ENCODE data around the gene SH3GL3. TPM values are rescaled to one million over a fixed set of nuclear protein-coding genes. Genes with fewer than 3 reads are reported as not detected.
A peak's percentile ranks its signal among the peaks of the same experiment; 100 is the strongest.

SH3GL3 gene
- total RNA-seq, 1 donor from 2014 or later = 1.2 TPM

- Mint-ChIP-seq H3K9me3 (ENCODE audit: low read depth) (no peaks in the 10 kb centered on the region), H3K36me3 (ENCODE audit: insufficient read depth) (no peaks in the 10 kb centered on the region), H3K27ac (no peak overlapping the region), H3K4me3 (ENCODE audit: low read depth) (no peak overlapping the region), H3K27me3 (no peaks in the 10 kb centered on the region), H3K4me1 (ENCODE audit: low read depth) (no peaks in the 10 kb centered on the region)
- TF ChIP-seq CTCF (IDR thresholded peaks at IDR 0.05; ENCODE audit: unreplicated experiment) = peak; percentile 54
- no peak for DNase-seq (ENCODE audit: low spot score, unreplicated experiment)
These were observed 124.9 kb downstream of the SH3GL3 start for GRCh38 chr15:83571820-83572707.

- no peak for TF ChIP-seq CTCF (IDR thresholded peaks at IDR 0.05; ENCODE audit: unreplicated experiment)
- no peak for DNase-seq (ENCODE audit: low spot score, unreplicated experiment)
- Mint-ChIP-seq H3K4me1 (ENCODE audit: low read depth) (no peaks in the 10 kb centered on the region), H3K27me3 (no peaks in the 10 kb centered on the region), H3K36me3 (ENCODE audit: insufficient read depth) (no peaks in the 10 kb centered on the region), H3K4me3 (ENCODE audit: low read depth) (no peak overlapping the region), H3K9me3 (ENCODE audit: low read depth) (no peaks in the 10 kb centered on the region), H3K27ac (no peak overlapping the region)
These were observed 127.2 kb downstream of the SH3GL3 start for GRCh38 chr15:83574345-83574744.

- no peak for DNase-seq (ENCODE audit: low spot score, unreplicated experiment)
- no peaks in the 10 kb centered on the region for H3K4me1 Mint-ChIP-seq (ENCODE audit: low read depth)
- H3K27me3 Mint-ChIP-seq = no peaks in the 10 kb centered on the region
- TF ChIP-seq CTCF (IDR thresholded peaks at IDR 0.05; ENCODE audit: unreplicated experiment) = no peak
- no peak overlapping the region for H3K27ac Mint-ChIP-seq
- no peaks in the 10 kb centered on the region for H3K9me3 Mint-ChIP-seq (ENCODE audit: low read depth)
- no peaks in the 10 kb centered on the region for H3K36me3 Mint-ChIP-seq (ENCODE audit: insufficient read depth)
- no peak overlapping the region for H3K4me3 Mint-ChIP-seq (ENCODE audit: low read depth)
These were observed 131.6 kb downstream of the SH3GL3 start for GRCh38 chr15:83578691-83579090.

GRCh38 chr15:83581381-83581780, 134.2 kb downstream of the SH3GL3 start:
- H3K4me1 Mint-ChIP-seq (ENCODE audit: low read depth) = no peaks in the 10 kb centered on the region
- H3K27me3 Mint-ChIP-seq = no peaks in the 10 kb centered on the region
- H3K27ac Mint-ChIP-seq = no peak overlapping the region
- no peak for DNase-seq (ENCODE audit: low spot score, unreplicated experiment)
- H3K9me3 Mint-ChIP-seq (ENCODE audit: low read depth) = no peaks in the 10 kb centered on the region
- no peaks in the 10 kb centered on the region for H3K36me3 Mint-ChIP-seq (ENCODE audit: insufficient read depth)
- no peak overlapping the region for H3K4me3 Mint-ChIP-seq (ENCODE audit: low read depth)
- no peak for TF ChIP-seq CTCF (IDR thresholded peaks at IDR 0.05; ENCODE audit: unreplicated experiment)

GRCh38 chr15:83582381-83582780, 135.2 kb downstream of the SH3GL3 start:
- TF ChIP-seq CTCF (IDR thresholded peaks at IDR 0.05; ENCODE audit: unreplicated experiment) = no peak
- H3K27ac Mint-ChIP-seq = no peak overlapping the region
- no peaks in the 10 kb centered on the region for H3K4me1 Mint-ChIP-seq (ENCODE audit: low read depth)
- H3K27me3 Mint-ChIP-seq = no peaks in the 10 kb centered on the region
- no peak overlapping the region for H3K4me3 Mint-ChIP-seq (ENCODE audit: low read depth)
- H3K36me3 Mint-ChIP-seq (ENCODE audit: insufficient read depth) = no peaks in the 10 kb centered on the region
- DNase-seq (ENCODE audit: low spot score, unreplicated experiment) = no peak
- H3K9me3 Mint-ChIP-seq (ENCODE audit: low read depth) = no peaks in the 10 kb centered on the region

Measured in progenitor cell of endocrine pancreas (in vitro differentiated cells).